D721Med (cell line): Measurements from ENCODE around the gene CDH4.

Experiments used
- DNase-seq: peaks from one replicate; pipeline ENCODE4 v3.0.0; 2011; ENCODE audit warnings: low spot score; ENCODE audit not compliant: insufficient read length
- FAIRE-seq: peaks from 2 replicates; lab custom pipeline; 2011; peaks lifted over from hg19 to GRCh38; lab: Jason Lieb, UNC
- TF ChIP-seq, protein P1 (sequence below): IDR thresholded peaks from 2 replicates; pipeline ENCODE4 v1.5.1; 2012; ENCODE audit warnings: mild to moderate bottlenecking, control low read depth; ENCODE audit not compliant: insufficient read depth; ENCODE audit errors: missing control alignments

CDH4 gene

DNA sequence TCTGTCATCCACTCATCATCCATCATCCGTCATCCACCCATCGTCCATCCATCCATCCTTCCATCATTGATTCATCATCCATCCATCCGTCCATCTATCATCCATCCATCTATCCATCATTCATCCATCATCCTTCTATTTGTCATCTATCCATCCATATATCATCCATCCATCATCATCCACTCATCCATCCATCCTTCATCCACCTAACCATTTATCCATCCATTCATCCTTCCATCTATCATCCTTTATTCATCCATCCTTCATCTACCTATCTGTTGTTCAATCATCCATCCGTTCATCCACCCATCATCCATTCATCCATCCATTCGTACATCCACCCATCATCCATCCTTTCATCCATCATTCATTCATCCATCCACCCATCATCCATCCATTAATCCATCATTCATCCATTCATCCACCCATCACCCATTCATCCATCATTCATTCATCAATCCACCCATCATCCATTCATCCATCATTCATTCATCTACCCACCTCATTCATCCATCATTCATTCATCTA lies 266.4 kb downstream of the CDH4 start:
- TF ChIP-seq, protein P1, sequence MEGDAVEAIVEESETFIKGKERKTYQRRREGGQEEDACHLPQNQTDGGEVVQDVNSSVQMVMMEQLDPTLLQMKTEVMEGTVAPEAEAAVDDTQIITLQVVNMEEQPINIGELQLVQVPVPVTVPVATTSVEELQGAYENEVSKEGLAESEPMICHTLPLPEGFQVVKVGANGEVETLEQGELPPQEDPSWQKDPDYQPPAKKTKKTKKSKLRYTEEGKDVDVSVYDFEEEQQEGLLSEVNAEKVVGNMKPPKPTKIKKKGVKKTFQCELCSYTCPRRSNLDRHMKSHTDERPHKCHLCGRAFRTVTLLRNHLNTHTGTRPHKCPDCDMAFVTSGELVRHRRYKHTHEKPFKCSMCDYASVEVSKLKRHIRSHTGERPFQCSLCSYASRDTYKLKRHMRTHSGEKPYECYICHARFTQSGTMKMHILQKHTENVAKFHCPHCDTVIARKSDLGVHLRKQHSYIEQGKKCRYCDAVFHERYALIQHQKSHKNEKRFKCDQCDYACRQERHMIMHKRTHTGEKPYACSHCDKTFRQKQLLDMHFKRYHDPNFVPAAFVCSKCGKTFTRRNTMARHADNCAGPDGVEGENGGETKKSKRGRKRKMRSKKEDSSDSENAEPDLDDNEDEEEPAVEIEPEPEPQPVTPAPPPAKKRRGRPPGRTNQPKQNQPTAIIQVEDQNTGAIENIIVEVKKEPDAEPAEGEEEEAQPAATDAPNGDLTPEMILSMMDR, result no peak
- DNase-seq, result no peak
- FAIRE-seq, result no peak

DNA sequence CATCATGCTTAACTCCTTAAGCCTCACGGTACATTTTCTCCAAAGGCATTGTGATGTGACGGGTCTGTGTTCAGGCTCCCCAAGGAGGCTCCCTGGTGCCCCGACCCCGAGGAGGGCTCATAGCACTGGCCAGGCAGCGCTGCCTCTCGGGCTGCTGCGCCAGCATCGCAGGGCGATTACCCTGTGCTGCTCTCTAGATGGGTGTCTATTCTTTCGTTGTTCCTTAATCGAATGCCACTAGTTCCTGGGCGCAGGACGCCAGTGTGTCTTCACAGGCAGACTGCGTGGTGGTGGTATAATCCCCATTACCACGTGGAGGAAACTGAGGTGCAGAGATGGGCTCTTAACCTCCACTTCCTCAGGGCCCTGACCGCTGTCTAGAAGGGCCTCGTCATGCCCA lies 267.4 kb downstream of the CDH4 start:
- TF ChIP-seq, protein P1, result no peak
- DNase-seq (no peak), FAIRE-seq (no peak)

DNA sequence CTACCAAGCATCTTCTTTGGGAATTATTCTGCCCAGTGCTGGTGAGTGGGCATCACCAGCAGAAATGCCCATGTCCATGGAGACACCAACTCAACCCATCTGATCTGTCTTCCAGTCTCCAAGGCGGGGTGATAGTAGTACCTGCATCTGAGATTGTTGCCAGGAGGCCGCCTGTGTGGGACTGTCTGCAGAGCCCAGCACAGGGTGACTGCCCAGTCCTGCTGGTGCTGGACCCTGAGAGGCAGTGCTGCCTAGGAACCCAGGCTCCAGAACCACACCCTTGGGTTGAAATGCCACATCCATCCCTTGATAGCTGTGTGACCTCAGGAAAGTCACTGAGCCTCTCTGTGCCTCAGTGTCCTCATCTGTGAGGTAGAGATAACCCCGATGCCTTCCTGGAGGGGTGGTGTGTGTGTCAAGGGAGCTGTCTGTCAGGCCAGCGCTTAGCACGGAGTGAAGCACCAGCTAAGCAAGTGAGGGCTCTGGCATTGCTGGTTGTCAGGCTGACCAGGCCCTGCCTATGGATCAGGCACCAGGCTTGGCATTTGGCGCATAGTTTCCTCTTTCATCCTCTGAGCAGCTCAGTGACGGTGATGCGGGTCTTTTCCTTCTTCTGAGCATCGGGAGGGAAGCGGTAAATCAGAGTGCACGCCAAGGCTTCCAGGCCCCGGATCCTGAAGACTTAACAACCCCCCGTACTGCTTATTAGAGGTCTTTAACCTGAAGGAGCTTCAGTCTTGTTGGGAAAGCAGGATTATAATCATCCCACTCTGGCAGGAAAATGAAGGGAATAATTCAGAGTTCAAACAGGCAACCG lies 268.2 kb downstream of the CDH4 start:
- FAIRE-seq (no peak), DNase-seq (no peak)
- TF ChIP-seq, protein P1, result no peak

DNA sequence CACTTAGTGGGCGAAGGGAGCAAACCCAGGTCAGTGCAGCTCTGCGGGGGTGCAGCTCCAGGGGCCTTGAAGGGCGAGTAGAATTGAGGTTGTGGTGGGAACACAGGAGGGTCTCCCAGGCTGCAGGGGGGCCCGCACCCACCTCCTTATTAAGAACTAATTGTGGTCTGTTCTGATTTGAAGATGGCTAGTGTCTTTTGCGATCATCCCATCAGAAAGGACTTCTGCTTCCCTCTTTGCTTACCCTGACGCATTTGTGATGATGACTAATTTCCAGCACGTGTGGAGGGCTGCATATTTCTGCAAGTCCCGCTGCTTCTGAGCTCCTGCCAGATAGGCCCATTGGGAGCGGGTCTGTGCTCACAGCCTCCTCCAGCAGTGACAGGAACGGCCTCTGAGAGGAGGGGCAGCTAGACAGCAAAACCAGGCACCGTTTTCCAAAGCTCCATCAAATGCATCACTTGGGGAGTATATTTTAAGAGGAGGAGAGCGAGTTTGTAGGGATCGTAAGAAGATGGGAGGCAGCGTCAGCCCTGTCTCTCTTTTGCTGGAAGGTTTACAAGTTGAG lies 268.9 kb downstream of the CDH4 start:
- TF ChIP-seq, protein P1, result no peak
- DNase-seq, result no peak
- no peak for FAIRE-seq

DNA sequence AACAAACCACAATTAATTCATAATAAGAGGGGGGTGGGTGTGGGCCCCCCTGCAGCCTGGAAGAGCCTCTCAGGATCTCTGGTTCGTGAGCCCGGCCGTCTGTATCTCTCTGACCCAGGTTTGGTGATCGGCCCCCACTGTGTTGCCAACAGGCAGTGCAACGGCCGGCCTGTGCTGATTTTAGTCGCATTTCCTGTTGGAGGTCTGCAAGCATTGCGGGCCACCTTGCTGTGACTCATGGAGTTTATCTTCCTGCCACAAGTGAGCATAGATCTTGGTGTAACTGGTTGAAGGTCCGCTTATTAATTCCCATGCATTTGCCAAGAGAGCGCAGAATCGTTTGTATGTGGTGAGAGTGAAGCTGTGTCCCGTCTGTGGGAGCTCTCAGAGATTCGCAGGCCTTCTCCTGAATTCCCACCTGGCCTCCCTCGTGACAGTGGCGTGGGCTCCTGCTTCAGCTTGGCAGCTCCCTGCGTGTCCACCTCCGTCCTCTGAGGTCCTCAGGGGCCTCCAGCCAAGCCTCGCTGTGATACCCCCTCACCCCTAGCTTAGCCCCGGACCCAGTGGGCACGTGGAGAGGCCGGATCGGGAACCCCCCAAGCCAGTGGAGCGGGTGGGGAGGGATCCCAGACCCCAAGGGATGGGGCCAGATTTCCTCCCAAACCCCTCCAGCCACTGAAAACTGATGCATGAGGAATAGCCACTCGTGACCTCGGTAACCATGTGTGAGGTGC lies 269.8 kb downstream of the CDH4 start:
- FAIRE-seq, result no peak
- TF ChIP-seq, protein P1, result no peak
- no peak for DNase-seq

DNA sequence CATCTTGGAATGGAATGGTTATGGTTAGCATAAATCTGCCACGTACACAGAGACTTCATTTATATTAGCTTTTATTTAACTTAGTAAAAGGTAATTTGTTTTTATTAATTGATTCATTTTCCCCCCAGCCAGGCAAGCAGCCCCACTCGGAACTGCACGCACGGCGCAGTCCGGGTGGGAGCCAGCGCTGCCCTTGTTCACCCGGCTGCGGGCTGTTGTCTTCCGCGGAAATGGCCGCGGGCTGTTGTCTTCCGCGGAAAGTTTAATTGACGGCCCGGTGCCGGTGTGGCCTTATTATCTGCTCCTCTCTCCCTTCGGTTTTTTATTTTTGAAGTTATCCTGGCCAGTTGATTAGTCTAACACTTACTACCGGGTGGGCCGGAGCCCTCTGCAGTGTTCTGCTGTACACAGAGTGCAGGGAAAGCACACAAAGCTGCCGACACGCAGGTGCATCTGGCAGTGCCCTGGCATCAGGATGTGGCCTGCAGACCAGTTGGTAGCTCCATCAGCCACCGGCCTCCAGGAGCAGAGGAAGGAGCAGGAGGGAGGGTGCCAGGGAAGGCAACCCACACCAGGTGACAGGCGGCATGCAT lies 270.5 kb downstream of the CDH4 start:
- TF ChIP-seq, protein P1, result no peak
- FAIRE-seq, result no peak
- DNase-seq, result no peak
